Measurements from ENCODE around the gene TOX2.

TOX2 gene

GRCh38 chr20:43904827-43905177 is 9.8 kb upstream of the TOX2 start:
- TF ChIP-seq CTCF (IDR thresholded peaks at IDR 0.05; ENCODE audit: low read depth, low read length, poor library complexity, severe bottlenecking) (no peak), EZH2phosphoT487 (IDR thresholded peaks at IDR 0.05; ENCODE audit: borderline replicate concordance, low read length) (no peak)
- no peak overlapping the region for H3K27ac ChIP-seq (ENCODE audit: low read depth, low read length)

GRCh38 chr20:43906505-43907034 is 8.1 kb upstream of the TOX2 start:
- Histone ChIP-seq H4K20me1 (ENCODE audit: control insufficient read depth, insufficient read depth, low read depth, low read length) (no peaks in the 10 kb centered on the region), H3K4me3 (ENCODE audit: low read length) (no peak overlapping the region), H3K27me3 (ENCODE audit: control insufficient read depth, low read length) (no peaks in the 10 kb centered on the region), H3K4me2 (ENCODE audit: low read length) (no peak overlapping the region), H3K9me3 (ENCODE audit: control insufficient read depth, insufficient read depth, low read length) (no peaks in the 10 kb centered on the region), H3K9me2 (replicated peaks; ENCODE audit: control insufficient read depth, low read length) (no peaks in the 10 kb centered on the region), H3K27ac (ENCODE audit: low read depth, low read length) (no peak overlapping the region), H3K36me3 (ENCODE audit: control insufficient read depth, low read length) (no peaks in the 10 kb centered on the region), H3K79me2 (ENCODE audit: control insufficient read depth, low read length) (no peaks in the 10 kb centered on the region), H3K4me1 (ENCODE audit: control insufficient read depth, low read length) (no peaks in the 10 kb centered on the region), H3F3A (ENCODE audit: control insufficient read depth, insufficient read depth) (no peaks in the 10 kb centered on the region)
- TF ChIP-seq EZH2phosphoT487 (IDR thresholded peaks at IDR 0.05; ENCODE audit: borderline replicate concordance, low read length): no peak
- TF ChIP-seq CTCF (IDR thresholded peaks at IDR 0.05; ENCODE audit: low read depth, low read length, poor library complexity, severe bottlenecking): no peak

More at GRCh38 chr20:43904827-43905177, 9.8 kb upstream of the TOX2 start:
- no peaks in the 10 kb centered on the region for H3K27me3 ChIP-seq (ENCODE audit: control insufficient read depth, low read length)
- no peak overlapping the region for H3K4me3 ChIP-seq (ENCODE audit: low read length)
- no peaks in the 10 kb centered on the region for H3K79me2 ChIP-seq (ENCODE audit: control insufficient read depth, low read length)
- H3K36me3 ChIP-seq (ENCODE audit: control insufficient read depth, low read length): no peaks in the 10 kb centered on the region
- no peaks in the 10 kb centered on the region for H3K9me2 ChIP-seq (replicated peaks; ENCODE audit: control insufficient read depth, low read length)
- H3K4me2 ChIP-seq (ENCODE audit: low read length): no peak overlapping the region
- H3K4me1 ChIP-seq (ENCODE audit: control insufficient read depth, low read length): no peaks in the 10 kb centered on the region
- H4K20me1 ChIP-seq (ENCODE audit: control insufficient read depth, insufficient read depth, low read depth, low read length): no peaks in the 10 kb centered on the region
- no peaks in the 10 kb centered on the region for H3K9me3 ChIP-seq (ENCODE audit: control insufficient read depth, insufficient read depth, low read length)
- H3F3A ChIP-seq (ENCODE audit: control insufficient read depth, insufficient read depth): no peaks in the 10 kb centered on the region

GRCh38 chr20:43909211-43909610 is 5.4 kb upstream of the TOX2 start:
- H3K9me3 ChIP-seq (ENCODE audit: control insufficient read depth, insufficient read depth, low read length): no peaks in the 10 kb centered on the region
- H3K9me2 ChIP-seq (replicated peaks; ENCODE audit: control insufficient read depth, low read length): no peaks in the 10 kb centered on the region
- no peak overlapping the region for H3K4me3 ChIP-seq (ENCODE audit: low read length)
- TF ChIP-seq EZH2phosphoT487 (IDR thresholded peaks at IDR 0.05; ENCODE audit: borderline replicate concordance, low read length) (no peak), CTCF (IDR thresholded peaks at IDR 0.05; ENCODE audit: low read depth, low read length, poor library complexity, severe bottlenecking) (no peak)
- H3K36me3 ChIP-seq (ENCODE audit: control insufficient read depth, low read length): no peaks in the 10 kb centered on the region
- H3K27ac ChIP-seq (ENCODE audit: low read depth, low read length): no peak overlapping the region
- no peaks in the 10 kb centered on the region for H3K4me1 ChIP-seq (ENCODE audit: control insufficient read depth, low read length)
- no peaks in the 10 kb centered on the region for H3K79me2 ChIP-seq (ENCODE audit: control insufficient read depth, low read length)
- H3F3A ChIP-seq (ENCODE audit: control insufficient read depth, insufficient read depth): no peaks in the 10 kb centered on the region
- no peaks in the 10 kb centered on the region for H4K20me1 ChIP-seq (ENCODE audit: control insufficient read depth, insufficient read depth, low read depth, low read length)
- H3K4me2 ChIP-seq (ENCODE audit: low read length): no peak overlapping the region
- peaks cover 6% of the 10 kb centered on the region for H3K27me3 ChIP-seq (ENCODE audit: control insufficient read depth, low read length)
